RWPE2 (cell line): ENCODE measurements around the gene ABCB6.

ENCODE experiments used
- ATAC-seq: fragments of 200-7000 bp; cut with Tn5 transposase; 3 replicates; pipeline ENCODE4 v1.9.1; 2021; ENCODE audit warnings: low read depth
- DNase-seq: peaks from one replicate; pipeline ENCODE4 v3.0.0-alpha.2; 2020; ENCODE audit warnings: low spot score
- H3K27ac ChIP-seq: fragments of 450-650 bp; 2 replicates; pipeline ENCODE4 v1.5.1; 2017; ENCODE audit warnings: mild to moderate bottlenecking; ENCODE audit not compliant: poor library complexity, severe bottlenecking
- H3K27me3 ChIP-seq: fragments of 250-450 bp; sonication (Bioruptor Pico); 2 replicates; pipeline ENCODE4 v1.5.1; 2021; ENCODE audit warnings: mild to moderate bottlenecking, moderate library complexity; ENCODE audit not compliant: insufficient read depth, poor library complexity, severe bottlenecking
- H3K36me3 ChIP-seq: fragments of 250-450 bp; sonication (Bioruptor Pico); 2 replicates; pipeline ENCODE4 v1.5.1; 2020; ENCODE audit warnings: low read depth, mild to moderate bottlenecking, moderate library complexity
- H3K4me1 ChIP-seq: fragments of 250-450 bp; sonication (Bioruptor Pico); 2 replicates; pipeline ENCODE4 v1.5.1; 2021; ENCODE audit warnings: mild to moderate bottlenecking, moderate library complexity; ENCODE audit not compliant: insufficient read depth, poor library complexity, severe bottlenecking
- H3K4me3 ChIP-seq: fragments of 250-450 bp; sonication (Bioruptor Pico); 2 replicates; pipeline ENCODE4 v1.5.1; 2021; ENCODE audit warnings: mild to moderate bottlenecking, moderate library complexity; ENCODE audit not compliant: severe bottlenecking
- H3K9me3 ChIP-seq: fragments of 250-450 bp; sonication (Bioruptor Pico); 2 replicates; pipeline ENCODE4 v1.5.1; 2021; ENCODE audit warnings: mild to moderate bottlenecking, moderate library complexity; ENCODE audit not compliant: severe bottlenecking
- TF ChIP-seq, protein P1 (sequence below): fragments of 450-650 bp; IDR thresholded peaks from one replicate; pipeline ENCODE4 v1.5.1; 2017; ENCODE audit warnings: mild to moderate bottlenecking, moderate library complexity; ENCODE audit not compliant: poor library complexity, severe bottlenecking

ABCB6 gene

DNA sequence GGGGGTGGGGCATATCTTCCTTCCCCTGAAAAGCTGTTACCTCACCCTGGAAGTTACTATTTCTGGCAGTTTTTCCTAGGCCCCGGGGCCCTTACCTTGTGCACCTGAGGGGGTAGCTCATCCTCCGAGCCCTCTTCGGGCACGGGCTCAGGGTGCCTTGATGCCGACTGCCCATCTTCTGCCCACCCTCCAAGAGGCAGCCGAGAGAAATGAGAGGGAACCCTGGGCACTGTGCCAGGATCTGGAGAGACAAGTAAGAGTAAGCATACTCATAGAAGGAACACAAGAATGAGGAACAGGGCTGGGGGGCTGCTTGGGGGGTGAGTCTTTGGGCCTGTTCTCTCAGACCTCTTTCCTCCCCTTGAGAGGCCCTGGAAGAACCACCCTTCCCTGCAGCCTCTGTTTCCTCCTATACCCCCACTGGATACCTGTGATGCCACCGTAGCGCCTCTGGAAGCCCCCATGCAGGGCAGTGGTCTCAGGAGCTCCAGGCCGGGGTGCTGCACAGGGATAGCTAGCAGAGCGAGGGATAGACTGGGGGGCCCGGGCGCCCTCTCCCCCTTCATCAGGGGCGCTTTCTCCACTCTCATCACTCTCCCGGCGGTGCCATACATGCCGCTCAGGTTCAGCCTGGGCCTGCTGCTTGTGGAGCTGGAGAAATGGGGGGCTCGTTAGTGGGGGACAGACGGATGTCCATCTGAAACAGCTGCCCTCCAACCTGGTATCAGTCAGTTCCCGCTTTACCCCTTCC, 2.1 kb upstream of the ABCB6 start:
- H3K36me3 ChIP-seq, result peaks cover 42% of the 10 kb centered on the region
- no peak for DNase-seq

DNA sequence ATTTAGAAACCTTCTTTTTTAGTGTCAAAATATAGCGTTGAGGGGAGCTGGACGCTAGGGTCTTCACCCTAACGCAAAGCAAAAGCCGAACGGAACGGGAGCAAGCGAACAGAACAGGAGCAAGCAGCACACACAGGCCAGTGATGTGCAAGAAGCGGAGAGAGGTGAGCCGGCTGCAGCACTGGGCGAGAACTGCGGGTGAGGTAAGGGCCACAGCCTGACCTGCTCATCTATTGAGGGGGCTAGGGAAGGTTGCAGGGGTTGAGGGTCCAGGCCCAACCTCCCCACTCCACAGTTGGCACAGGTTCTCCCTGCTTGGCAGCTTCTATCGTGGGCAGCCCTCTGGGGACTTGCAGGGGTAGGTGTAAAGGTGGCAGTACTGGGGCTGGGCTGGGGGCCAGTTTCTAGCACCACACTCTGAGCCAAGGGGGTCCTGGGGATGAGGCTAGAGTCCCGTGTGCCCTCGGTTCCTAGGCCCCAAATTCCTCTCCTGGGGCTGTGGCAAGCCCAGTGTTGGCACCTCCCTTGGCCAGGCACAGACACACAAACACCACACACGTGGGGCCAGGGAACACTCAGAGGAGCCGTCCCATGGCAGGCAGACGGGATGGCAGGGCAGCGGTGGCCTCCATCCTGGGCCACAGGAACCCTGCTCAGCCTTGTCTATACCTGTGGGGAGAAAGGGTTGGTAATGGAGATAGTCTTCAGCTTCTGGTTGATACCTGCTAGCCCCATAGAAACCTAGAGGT, 1.2 kb upstream of the ABCB6 start:
- DNase-seq (no peak), ATAC-seq (no peak)
- no peaks in the 10 kb centered on the region for H3K27me3 ChIP-seq
- peaks cover 4% of the 10 kb centered on the region for H3K4me1 ChIP-seq
- peaks cover 45% of the 10 kb centered on the region for H3K36me3 ChIP-seq
- H3K27ac ChIP-seq, result peak overlapping the region; percentile 91
- TF ChIP-seq, protein P1, sequence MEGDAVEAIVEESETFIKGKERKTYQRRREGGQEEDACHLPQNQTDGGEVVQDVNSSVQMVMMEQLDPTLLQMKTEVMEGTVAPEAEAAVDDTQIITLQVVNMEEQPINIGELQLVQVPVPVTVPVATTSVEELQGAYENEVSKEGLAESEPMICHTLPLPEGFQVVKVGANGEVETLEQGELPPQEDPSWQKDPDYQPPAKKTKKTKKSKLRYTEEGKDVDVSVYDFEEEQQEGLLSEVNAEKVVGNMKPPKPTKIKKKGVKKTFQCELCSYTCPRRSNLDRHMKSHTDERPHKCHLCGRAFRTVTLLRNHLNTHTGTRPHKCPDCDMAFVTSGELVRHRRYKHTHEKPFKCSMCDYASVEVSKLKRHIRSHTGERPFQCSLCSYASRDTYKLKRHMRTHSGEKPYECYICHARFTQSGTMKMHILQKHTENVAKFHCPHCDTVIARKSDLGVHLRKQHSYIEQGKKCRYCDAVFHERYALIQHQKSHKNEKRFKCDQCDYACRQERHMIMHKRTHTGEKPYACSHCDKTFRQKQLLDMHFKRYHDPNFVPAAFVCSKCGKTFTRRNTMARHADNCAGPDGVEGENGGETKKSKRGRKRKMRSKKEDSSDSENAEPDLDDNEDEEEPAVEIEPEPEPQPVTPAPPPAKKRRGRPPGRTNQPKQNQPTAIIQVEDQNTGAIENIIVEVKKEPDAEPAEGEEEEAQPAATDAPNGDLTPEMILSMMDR, result no peak
- H3K4me3 ChIP-seq, result no peak overlapping the region
- no peaks in the 10 kb centered on the region for H3K9me3 ChIP-seq

More for the DNA sequence above, 2.1 kb upstream of the ABCB6 start:
- peaks cover 4% of the 10 kb centered on the region for H3K4me1 ChIP-seq
- no peaks in the 10 kb centered on the region for H3K27me3 ChIP-seq
- H3K9me3 ChIP-seq, result no peaks in the 10 kb centered on the region
- H3K27ac ChIP-seq, result no peak overlapping the region
- no peak overlapping the region for H3K4me3 ChIP-seq
- TF ChIP-seq, protein P1, result no peak
- no peak for ATAC-seq

DNA sequence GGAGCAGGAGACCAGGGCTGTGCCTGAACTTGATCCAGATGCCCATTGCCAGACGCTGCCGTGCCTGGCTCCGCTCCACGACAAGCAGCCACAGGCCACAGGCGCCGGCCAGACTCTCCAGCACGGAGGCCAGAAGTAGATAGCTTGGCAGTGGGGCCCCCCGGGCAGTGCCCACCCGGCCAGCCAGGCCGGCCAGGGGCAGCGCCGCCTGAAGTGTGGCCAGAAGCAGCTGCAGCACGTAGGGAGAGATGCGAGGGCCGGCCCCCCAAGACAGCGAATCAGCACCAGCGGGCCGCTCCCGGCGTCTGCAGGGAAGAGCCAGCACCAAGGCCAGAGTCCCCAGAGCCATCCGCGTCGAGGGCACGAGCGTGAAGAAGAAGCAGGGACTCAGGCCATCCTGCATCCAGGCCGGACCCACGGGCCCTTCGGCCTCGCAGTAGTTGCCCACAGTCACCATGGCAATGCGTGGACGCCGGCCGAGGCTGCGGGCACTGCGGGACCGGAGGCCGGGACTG, 484 bp downstream of the ABCB6 start:
- no peak for DNase-seq
- peak; percentile 72 for ATAC-seq
- Histone ChIP-seq H3K4me1 (peaks cover 4% of the 10 kb centered on the region), H3K36me3 (peaks cover 45% of the 10 kb centered on the region), H3K4me3 (peak overlapping the region; percentile 43), H3K27ac (peak overlapping the region; percentile 91), H3K9me3 (no peaks in the 10 kb centered on the region), H3K27me3 (no peaks in the 10 kb centered on the region)
- TF ChIP-seq, protein P1, result no peak

DNA sequence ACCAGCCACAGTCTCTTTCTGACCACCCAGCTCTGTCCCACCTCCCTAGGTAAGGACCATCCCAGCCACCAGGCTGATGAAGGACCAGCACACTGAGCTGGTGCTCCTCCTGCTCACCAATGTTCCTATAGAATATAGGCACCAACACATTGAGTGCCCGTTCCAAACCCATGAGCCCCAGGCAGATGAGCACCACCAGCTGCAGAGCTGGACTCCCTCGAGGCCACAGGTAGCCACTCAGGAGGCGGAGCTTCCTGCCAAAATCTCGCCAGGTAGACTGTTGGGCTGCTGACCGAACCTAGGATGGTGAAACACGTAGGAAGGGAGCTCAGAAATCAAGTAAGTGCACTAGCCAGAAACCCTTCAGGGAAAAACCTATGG, 2.2 kb downstream of the ABCB6 start:
- Histone ChIP-seq H3K4me1 (peaks cover 4% of the 10 kb centered on the region), H3K27me3 (no peaks in the 10 kb centered on the region), H3K27ac (no peak overlapping the region), H3K9me3 (no peaks in the 10 kb centered on the region), H3K4me3 (no peak overlapping the region), H3K36me3 (peaks cover 54% of the 10 kb centered on the region)
- ATAC-seq (no peak), DNase-seq (no peak)
- TF ChIP-seq, protein P1, result no peak
